Right atrium auricular region (tissue), 2 donors: Measurements from ENCODE around the gene C1orf116. TPM values are rescaled to one million over a fixed set of nuclear protein-coding genes. Genes with fewer than 3 reads are reported as not detected.

Experiments
- DNase-seq: peaks from one replicate; pipeline ENCODE4 v3.0.0-alpha.2; 2019; ENCODE audit warnings: low spot score
- H3K27ac ChIP-seq, 2 donors: fragments of 200-600 bp; sonication (generic); 1 replicate in 1 of 2; 2 replicates in 1 of 2; pipeline ENCODE4 v1.5.1; 2016 to 2019
- H3K27me3 ChIP-seq, 2 donors: fragments of 200-600 bp; sonication (generic); one replicate each; pipeline versions ENCODE4 v1.5.1 to v1.6.0; 2017 to 2019
- H3K36me3 ChIP-seq: fragments of 200-600 bp; sonication (generic); one replicate; pipeline ENCODE4 v1.5.1; 2016
- H3K4me1 ChIP-seq, 2 donors: fragments of 200-600 bp; sonication (generic); one replicate each; pipeline versions ENCODE4 v1.5.1 to v1.6.0; 2017 to 2019
- H3K4me3 ChIP-seq, 2 donors: fragments of 200-600 bp; sonication (generic); 1 replicate in 1 of 2; 2 replicates in 1 of 2; pipeline ENCODE4 v1.5.1; 2017 to 2019; ENCODE audit warnings: mild to moderate bottlenecking in 1 of 2, moderate library complexity in 1 of 2
- H3K9me3 ChIP-seq, 2 donors: fragments of 200-600 bp; sonication (generic); one replicate each; pipeline ENCODE4 v1.5.1; 2019
- total RNA-seq, 2 donors: library from RNA; depleted of rRNA; stranded (reverse); fragments of >200 nt; gene quantifications; one replicate each; pipeline ENCODE4 v1.1.0, GENCODE V29; 2016
- TF ChIP-seq, protein P1 (sequence below), 2 donors: fragments of 200-600 bp; sonication (generic); IDR thresholded peaks; one replicate each; pipeline ENCODE4 v1.5.1; 2019; ENCODE audit warnings: antibody characterized with exemption in 2 of 2

Gene C1orf116
- total RNA-seq, 2 donors from 2014 or later = 0.07 to 0.35 TPM

- TF ChIP-seq, protein P1, sequence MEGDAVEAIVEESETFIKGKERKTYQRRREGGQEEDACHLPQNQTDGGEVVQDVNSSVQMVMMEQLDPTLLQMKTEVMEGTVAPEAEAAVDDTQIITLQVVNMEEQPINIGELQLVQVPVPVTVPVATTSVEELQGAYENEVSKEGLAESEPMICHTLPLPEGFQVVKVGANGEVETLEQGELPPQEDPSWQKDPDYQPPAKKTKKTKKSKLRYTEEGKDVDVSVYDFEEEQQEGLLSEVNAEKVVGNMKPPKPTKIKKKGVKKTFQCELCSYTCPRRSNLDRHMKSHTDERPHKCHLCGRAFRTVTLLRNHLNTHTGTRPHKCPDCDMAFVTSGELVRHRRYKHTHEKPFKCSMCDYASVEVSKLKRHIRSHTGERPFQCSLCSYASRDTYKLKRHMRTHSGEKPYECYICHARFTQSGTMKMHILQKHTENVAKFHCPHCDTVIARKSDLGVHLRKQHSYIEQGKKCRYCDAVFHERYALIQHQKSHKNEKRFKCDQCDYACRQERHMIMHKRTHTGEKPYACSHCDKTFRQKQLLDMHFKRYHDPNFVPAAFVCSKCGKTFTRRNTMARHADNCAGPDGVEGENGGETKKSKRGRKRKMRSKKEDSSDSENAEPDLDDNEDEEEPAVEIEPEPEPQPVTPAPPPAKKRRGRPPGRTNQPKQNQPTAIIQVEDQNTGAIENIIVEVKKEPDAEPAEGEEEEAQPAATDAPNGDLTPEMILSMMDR (IDR thresholded peaks at IDR 0.05) = no peak
- H3K27ac ChIP-seq = no peak overlapping the region
- no peak for DNase-seq
- H3K27me3 ChIP-seq = no peaks in the 10 kb centered on the region
- no peaks in the 10 kb centered on the region for H3K36me3 ChIP-seq
- H3K9me3 ChIP-seq = no peaks in the 10 kb centered on the region
- no peaks in the 10 kb centered on the region for H3K4me1 ChIP-seq
- H3K4me3 ChIP-seq = no peak overlapping the region
These were observed 1.7 kb upstream of the C1orf116 start for GRCh38 chr1:207034208-207034607.

GRCh38 chr1:207033302-207033701 lies 746 bp upstream of the C1orf116 start:
- Histone ChIP-seq H3K27me3 (no peaks in the 10 kb centered on the region), H3K36me3 (no peaks in the 10 kb centered on the region), H3K27ac (no peak overlapping the region), H3K4me1 (no peaks in the 10 kb centered on the region), H3K4me3 (no peak overlapping the region), H3K9me3 (no peaks in the 10 kb centered on the region)
- DNase-seq = no peak
- TF ChIP-seq, protein P1 (IDR thresholded peaks at IDR 0.05) = no peak

- Histone ChIP-seq H3K9me3 (no peaks in the 10 kb centered on the region), H3K27ac (no peak overlapping the region), H3K4me1 (no peaks in the 10 kb centered on the region), H3K36me3 (no peaks in the 10 kb centered on the region), H3K4me3 (no peak overlapping the region), H3K27me3 (no peaks in the 10 kb centered on the region)
- TF ChIP-seq, protein P1 (IDR thresholded peaks at IDR 0.05) = no peak
- no peak for DNase-seq
These were observed 808 bp downstream of the C1orf116 start for GRCh38 chr1:207031632-207032264.

- Histone ChIP-seq H3K27ac (no peak overlapping the region), H3K9me3 (no peaks in the 10 kb centered on the region), H3K4me3 (no peak overlapping the region), H3K36me3 (no peaks in the 10 kb centered on the region), H3K27me3 (no peaks in the 10 kb centered on the region), H3K4me1 (peaks cover 0 to 5% of the 10 kb centered on the region in 2 donors)
- TF ChIP-seq, protein P1 (IDR thresholded peaks at IDR 0.05) = no peak
- no peak for DNase-seq
These were observed 1.5 kb downstream of the C1orf116 start for GRCh38 chr1:207031016-207031415.

DNA sequence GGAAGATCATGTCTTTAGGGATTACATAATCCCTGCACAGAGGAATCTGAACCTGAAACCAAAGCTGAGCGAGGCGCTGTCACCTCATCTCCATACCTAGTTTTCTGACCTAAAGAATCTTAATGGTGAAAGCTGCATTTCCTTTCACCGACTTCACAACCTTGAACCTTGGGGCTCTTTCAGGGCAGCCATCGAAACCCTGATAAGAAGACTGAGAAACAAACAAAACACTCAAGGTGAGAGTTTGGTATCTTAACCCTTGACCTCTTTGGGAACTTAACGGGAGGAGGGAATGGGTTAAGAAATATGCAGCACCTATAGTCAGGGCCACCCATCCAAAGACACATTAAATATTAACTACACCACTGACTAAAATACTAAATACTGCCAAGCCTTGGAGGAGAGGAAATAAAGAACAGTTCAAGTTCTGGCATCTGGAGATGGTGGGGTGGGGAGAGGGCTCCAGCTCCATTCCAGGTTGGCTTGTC lies 2.0 kb downstream of the C1orf116 start:
- H3K4me1 ChIP-seq = peaks cover 0 to 10% of the 10 kb centered on the region in 2 donors
- H3K4me3 ChIP-seq = no peak overlapping the region
- H3K27me3 ChIP-seq = no peaks in the 10 kb centered on the region
- no peaks in the 10 kb centered on the region for H3K9me3 ChIP-seq
- no peak overlapping the region for H3K27ac ChIP-seq
- DNase-seq = no peak
- TF ChIP-seq, protein P1 (IDR thresholded peaks at IDR 0.05) = no peak
- no peaks in the 10 kb centered on the region for H3K36me3 ChIP-seq
